Thyroid gland (tissue), 4 donors: ENCODE results near the gene NFKB1. TPM values are rescaled to one million over a fixed set of nuclear protein-coding genes. Genes with fewer than 3 reads are reported as not detected.

Experiments
- DNase-seq, 2 donors: peaks; one replicate each; pipeline ENCODE4 v3.0.0-alpha.2; 2019
- H3K27ac ChIP-seq, 3 donors: fragments of 200-600 bp; sonication (generic); 1 replicate in 2 of 3; 2 replicates in 1 of 3; pipeline ENCODE4 v1.5.1; 2016 to 2019; ENCODE audit warnings: mild to moderate bottlenecking in 1 of 3, moderate library complexity in 1 of 3
- H3K27me3 ChIP-seq: fragments of 200-600 bp; sonication (generic); one replicate; pipeline ENCODE4 v1.5.1; 2019
- H3K36me3 ChIP-seq, 2 donors: fragments of 200-600 bp; sonication (generic); one replicate each; pipeline ENCODE4 v1.5.1; 2016 to 2019
- H3K4me1 ChIP-seq, 2 donors: fragments of 200-600 bp; sonication (generic); one replicate each; pipeline ENCODE4 v1.5.1; 2017 to 2019
- H3K4me3 ChIP-seq, 3 donors: fragments of 200-600 bp; sonication (generic); replicated peaks in 1 of 3; 1 replicate in 2 of 3; 2 replicates in 1 of 3; pipeline ENCODE4 v1.5.1; 2016; ENCODE audit warnings: mild to moderate bottlenecking in 1 of 3
- H3K9me3 ChIP-seq: fragments of 200-600 bp; sonication (generic); one replicate; pipeline ENCODE4 v1.5.1; 2017
- POLR2A ChIP-seq, 2 donors: fragments of 450-650 bp; IDR thresholded peaks; one replicate each; pipeline ENCODE4 v1.6.1; 2017; ENCODE audit warnings: antibody characterized with exemption in 2 of 2, mild to moderate bottlenecking in 2 of 2, moderate library complexity in 1 of 2
- WGBS, 2 donors: methylation state at CpG; one replicate each; pipeline ENCODE4 v1.1.5; 2017; 5-methylcytosine and 5-hydroxymethylcytosine counted together
- intact Hi-C: fragments of 100-400 bp; cut with DNase I; formaldehyde crosslinking; loops from one replicate; pipeline ENCODE4 v1.15.1; 2023
- total RNA-seq, 4 donors: library from RNA; depleted of rRNA; stranded (reverse); fragments of >200 nt; gene quantifications; one replicate each; pipeline ENCODE4 v1.2.3, GENCODE V29; 2016
- TF ChIP-seq, protein P1 (sequence below), 6 experiments: fragments of 200-600 bp in 3 of 6; fragments of 450-650 bp in 3 of 6; sonication (generic) in 3 of 6; IDR thresholded peaks; one replicate each; pipeline ENCODE4 v1.5.1; 2016 to 2019; ENCODE audit warnings: antibody characterized with exemption in 6 of 6, mild to moderate bottlenecking in 2 of 6, inconsistent platforms in 1 of 6, moderate library complexity in 1 of 6

NFKB1 gene
- total RNA-seq, 4 donors from 2014 or later: 33.5 to 50.0 (median 41.8) TPM

GRCh38 chr4:102551958-102552565 is 50.9 kb downstream of the NFKB1 start:
- DNase-seq: no peak
- Histone ChIP-seq H3K36me3 (no peaks in the 10 kb centered on the region), H3K9me3 (no peaks in the 10 kb centered on the region), H3K27me3 (no peaks in the 10 kb centered on the region), H3K4me1 (peaks cover 0 to 11% of the 10 kb centered on the region in 2 donors), H3K27ac (no peak overlapping the region), H3K4me3 (no peak overlapping the region)
- intact Hi-C loops: no loop called here
- WGBS, 2 donors: 93 to 95% methylated on average over 4 of the region's 4 CpGs
- TF ChIP-seq, protein P1, sequence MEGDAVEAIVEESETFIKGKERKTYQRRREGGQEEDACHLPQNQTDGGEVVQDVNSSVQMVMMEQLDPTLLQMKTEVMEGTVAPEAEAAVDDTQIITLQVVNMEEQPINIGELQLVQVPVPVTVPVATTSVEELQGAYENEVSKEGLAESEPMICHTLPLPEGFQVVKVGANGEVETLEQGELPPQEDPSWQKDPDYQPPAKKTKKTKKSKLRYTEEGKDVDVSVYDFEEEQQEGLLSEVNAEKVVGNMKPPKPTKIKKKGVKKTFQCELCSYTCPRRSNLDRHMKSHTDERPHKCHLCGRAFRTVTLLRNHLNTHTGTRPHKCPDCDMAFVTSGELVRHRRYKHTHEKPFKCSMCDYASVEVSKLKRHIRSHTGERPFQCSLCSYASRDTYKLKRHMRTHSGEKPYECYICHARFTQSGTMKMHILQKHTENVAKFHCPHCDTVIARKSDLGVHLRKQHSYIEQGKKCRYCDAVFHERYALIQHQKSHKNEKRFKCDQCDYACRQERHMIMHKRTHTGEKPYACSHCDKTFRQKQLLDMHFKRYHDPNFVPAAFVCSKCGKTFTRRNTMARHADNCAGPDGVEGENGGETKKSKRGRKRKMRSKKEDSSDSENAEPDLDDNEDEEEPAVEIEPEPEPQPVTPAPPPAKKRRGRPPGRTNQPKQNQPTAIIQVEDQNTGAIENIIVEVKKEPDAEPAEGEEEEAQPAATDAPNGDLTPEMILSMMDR (IDR thresholded peaks at IDR 0.05): no peak
- no peak for TF ChIP-seq POLR2A (IDR thresholded peaks at IDR 0.05)

- WGBS, 2 donors: 70 to 85% methylated on average over 1 of the region's 1 CpG
- intact Hi-C loops: no loop called here
Measured at GRCh38 chr4:102552781-102553180, 51.6 kb downstream of the NFKB1 start.

GRCh38 chr4:102553982-102554381 is 52.8 kb downstream of the NFKB1 start:
- Histone ChIP-seq H3K27ac (no peak overlapping the region), H3K27me3 (no peaks in the 10 kb centered on the region), H3K36me3 (no peaks in the 10 kb centered on the region), H3K4me1 (peaks cover 0 to 11% of the 10 kb centered on the region in 2 donors), H3K9me3 (no peaks in the 10 kb centered on the region), H3K4me3 (no peak overlapping the region)
- intact Hi-C loops: no loop called here
- no peak for DNase-seq
- TF ChIP-seq POLR2A (IDR thresholded peaks at IDR 0.05): no peak
- TF ChIP-seq, protein P1 (IDR thresholded peaks at IDR 0.05): no peak
- WGBS, 2 donors: 96 to 100% methylated on average over 1 of the region's 1 CpG

More at GRCh38 chr4:102552781-102553180, 51.6 kb downstream of the NFKB1 start:
- Histone ChIP-seq H3K36me3 (no peaks in the 10 kb centered on the region), H3K27ac (no peak overlapping the region), H3K4me1 (peaks cover 0 to 11% of the 10 kb centered on the region in 2 donors), H3K27me3 (no peaks in the 10 kb centered on the region), H3K4me3 (no peak overlapping the region), H3K9me3 (no peaks in the 10 kb centered on the region)
- DNase-seq: no peak
- TF ChIP-seq POLR2A (IDR thresholded peaks at IDR 0.05): no peak
- TF ChIP-seq, protein P1 (IDR thresholded peaks at IDR 0.05): no peak

GRCh38 chr4:102554482-102554881 is 53.3 kb downstream of the NFKB1 start:
- Histone ChIP-seq H3K9me3 (no peaks in the 10 kb centered on the region), H3K4me3 (no peak overlapping the region), H3K36me3 (no peaks in the 10 kb centered on the region), H3K27me3 (no peaks in the 10 kb centered on the region), H3K4me1 (peaks cover 0 to 11% of the 10 kb centered on the region in 2 donors), H3K27ac (no peak overlapping the region)
- no peak for DNase-seq
- intact Hi-C loops: no loop called here
- 74 to 79% methylated on average over 5 of the region's 5 CpGs for WGBS, 2 donors
- no peak for TF ChIP-seq POLR2A (IDR thresholded peaks at IDR 0.05)
- TF ChIP-seq, protein P1 (IDR thresholded peaks at IDR 0.05): no peak

DNA sequence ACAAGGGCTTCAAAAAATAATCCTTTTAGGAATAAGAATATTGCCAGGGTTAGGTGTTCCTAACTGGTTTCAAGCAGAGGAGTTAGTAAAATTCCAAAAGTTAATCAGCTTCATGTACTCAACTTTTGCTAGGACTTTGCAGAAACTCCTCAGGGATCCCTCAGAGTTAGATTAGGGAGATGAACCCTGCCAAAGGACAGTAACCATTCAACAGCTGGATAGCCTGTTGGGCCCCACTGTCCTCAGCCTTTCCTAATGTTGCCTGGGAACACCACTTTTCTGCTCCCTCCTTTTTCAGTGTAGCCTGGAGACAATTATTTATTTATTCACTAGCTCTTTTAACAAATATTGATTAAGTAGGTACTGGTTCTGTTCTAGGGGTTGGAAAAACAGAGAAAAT is 53.8 kb downstream of the NFKB1 start:
- Histone ChIP-seq H3K27ac (no peak overlapping the region), H3K27me3 (no peaks in the 10 kb centered on the region), H3K9me3 (no peaks in the 10 kb centered on the region), H3K4me1 (peaks cover 0 to 11% of the 10 kb centered on the region in 2 donors), H3K4me3 (no peak overlapping the region), H3K36me3 (no peaks in the 10 kb centered on the region)
- no peak for DNase-seq
- TF ChIP-seq, protein P1 (IDR thresholded peaks at IDR 0.05): no peak
- TF ChIP-seq POLR2A (IDR thresholded peaks at IDR 0.05): no peak
- intact Hi-C loops: no loop called here
